Omental fat pad (tissue), 4 donors: ENCODE results near the gene NHSL1. TPM values are rescaled to one million over a fixed set of nuclear protein-coding genes. Genes with fewer than 3 reads are reported as not detected.

Source experiments
- ATAC-seq: fragments of 150-250 bp; one replicate; pipeline ENCODE4 v1.9.1; 2016; ENCODE audit warnings: mild to moderate bottlenecking, moderate library complexity; ENCODE audit not compliant: low FRiP score
- DNase-seq: peaks from one replicate; pipeline ENCODE4 v3.0.0-alpha.2; 2019; ENCODE audit warnings: low spot score
- CTCF ChIP-seq, 3 donors: fragments of 450-650 bp; IDR thresholded peaks; one replicate each; pipeline ENCODE4 v1.5.1; 2016 to 2017; ENCODE audit warnings: antibody characterized with exemption in 3 of 3, mild to moderate bottlenecking in 3 of 3, moderate library complexity in 2 of 3
- total RNA-seq, 4 donors: library from RNA; depleted of rRNA; stranded (reverse); fragments of >200 nt; gene quantifications; one replicate each; pipeline ENCODE4 v1.1.0, GENCODE V29; 2016

NHSL1 gene
- total RNA-seq, 4 donors from 2014 or later, result 15.9 to 23.2 (median 18.4) TPM

GRCh38 chr6:138523347-138524210 lies 24.3 kb upstream of the NHSL1 start:
- DNase-seq (no peak), ATAC-seq (no peak)
- no peak for TF ChIP-seq CTCF (IDR thresholded peaks at IDR 0.05)

GRCh38 chr6:138522611-138523010 lies 23.3 kb upstream of the NHSL1 start:
- no peak for TF ChIP-seq CTCF (IDR thresholded peaks at IDR 0.05)
- ATAC-seq, result no peak

GRCh38 chr6:138521790-138522189 lies 22.5 kb upstream of the NHSL1 start:
- DNase-seq (no peak), ATAC-seq (no peak)
- no peak for TF ChIP-seq CTCF (IDR thresholded peaks at IDR 0.05)

More at GRCh38 chr6:138522611-138523010, 23.3 kb upstream of the NHSL1 start:
- no peak for DNase-seq

- DNase-seq (no peak), ATAC-seq (no peak)
- peak in 2 of 3 donors; percentile 22 to 29 for TF ChIP-seq CTCF (IDR thresholded peaks at IDR 0.05)
Observed at GRCh38 chr6:138520463-138520862, 21.2 kb upstream of the NHSL1 start.

- DNase-seq, result no peak
- no peak for ATAC-seq
- no peak for TF ChIP-seq CTCF (IDR thresholded peaks at IDR 0.05)
Observed at GRCh38 chr6:138518054-138518453, 18.8 kb upstream of the NHSL1 start.

GRCh38 chr6:138517635-138518034 lies 18.3 kb upstream of the NHSL1 start:
- ATAC-seq (no peak), DNase-seq (no peak)

More at GRCh38 chr6:138517635-138518034, 18.3 kb upstream of the NHSL1 start:
- no peak for TF ChIP-seq CTCF (IDR thresholded peaks at IDR 0.05)
